Adipocyte (in vitro differentiated cells): Measurements from ENCODE around the gene TULP3.

Source experiments
- DNase-seq: peaks from one replicate; pipeline ENCODE4 v3.0.0-alpha.2; 2015; ENCODE audit warnings: low read depth
- H3K27me3 ChIP-seq: replicated peaks from 2 replicates; pipeline ENCODE4 v1.7.0; 2013; ENCODE audit warnings: mild to moderate bottlenecking, low read length, moderate library complexity; ENCODE audit not compliant: control insufficient read depth, insufficient read depth
- H3K36me3 ChIP-seq: 2 replicates; pipeline ENCODE4 v1.7.0; 2013; ENCODE audit warnings: low read length, mild to moderate bottlenecking, moderate library complexity; ENCODE audit not compliant: control insufficient read depth, insufficient read depth, severe bottlenecking
- H3K4me1 ChIP-seq: 2 replicates; pipeline ENCODE4 v1.7.0; 2013; ENCODE audit warnings: mild to moderate bottlenecking, low read length, moderate library complexity; ENCODE audit not compliant: control insufficient read depth, insufficient read depth
- H3K4me3 ChIP-seq: 2 replicates; pipeline ENCODE4 v1.7.0; 2013; ENCODE audit warnings: mild to moderate bottlenecking, low read length, moderate library complexity
- H3K9ac ChIP-seq: 2 replicates; pipeline ENCODE4 v1.7.0; 2013; ENCODE audit warnings: mild to moderate bottlenecking, low read length, moderate library complexity
- H3K9me3 ChIP-seq: 2 replicates; pipeline ENCODE4 v1.7.0; 2013; ENCODE audit warnings: mild to moderate bottlenecking, low read length, moderate library complexity; ENCODE audit not compliant: control insufficient read depth

The TULP3 gene

GRCh38 chr12:2959505-2960389 lies 69.1 kb downstream of the TULP3 start:
- no peaks in the 10 kb centered on the region for H3K27me3 ChIP-seq
- no peaks in the 10 kb centered on the region for H3K36me3 ChIP-seq
- peak overlapping the region; percentile 87 for H3K4me3 ChIP-seq
- peaks cover 16% of the 10 kb centered on the region for H3K4me1 ChIP-seq
- peak overlapping the region; percentile 83 for H3K9ac ChIP-seq
- peak; percentile 85 for DNase-seq
- no peaks in the 10 kb centered on the region for H3K9me3 ChIP-seq

DNA sequence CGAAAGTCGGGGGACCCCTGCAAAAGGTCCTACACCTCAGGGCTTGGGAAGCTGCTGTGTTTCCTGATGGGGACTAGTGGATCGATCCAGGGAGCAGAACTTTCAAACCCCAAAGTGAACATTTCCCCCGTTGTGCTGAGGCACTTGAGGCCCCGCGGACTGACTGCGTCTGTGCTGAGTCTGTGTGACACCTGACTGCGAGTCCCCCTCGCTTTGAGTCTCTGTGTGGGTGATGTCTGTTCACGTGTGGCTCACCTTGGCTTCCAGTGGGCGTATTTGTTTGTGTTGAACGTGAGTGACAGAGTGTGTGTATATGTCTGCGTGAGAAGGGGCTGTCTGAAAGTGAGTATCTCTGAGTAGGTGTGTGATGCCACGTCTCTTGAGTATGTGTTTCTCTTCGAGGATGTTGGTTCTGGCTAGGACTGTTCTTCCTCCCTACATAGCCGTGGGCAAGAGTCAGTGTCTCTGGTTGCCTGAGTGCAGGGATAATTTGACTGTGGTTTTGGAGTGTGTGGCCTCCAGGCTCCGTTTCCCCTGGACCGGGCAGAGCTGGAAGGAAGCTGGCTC lies 69.8 kb downstream of the TULP3 start:
- H3K27me3 ChIP-seq, result no peaks in the 10 kb centered on the region
- peaks cover 16% of the 10 kb centered on the region for H3K4me1 ChIP-seq
- no peaks in the 10 kb centered on the region for H3K9me3 ChIP-seq
- H3K9ac ChIP-seq, result peak overlapping the region; percentile 83
- H3K36me3 ChIP-seq, result no peaks in the 10 kb centered on the region
- peak; percentile 47 for DNase-seq
- peak overlapping the region; percentile 87 for H3K4me3 ChIP-seq

- no peak for DNase-seq
- Histone ChIP-seq H3K9ac (no peak overlapping the region), H3K4me3 (peak overlapping the region; percentile 87), H3K27me3 (no peaks in the 10 kb centered on the region), H3K36me3 (no peaks in the 10 kb centered on the region), H3K4me1 (peaks cover 16% of the 10 kb centered on the region), H3K9me3 (no peaks in the 10 kb centered on the region)
Observed at GRCh38 chr12:2960996-2961616, 70.4 kb downstream of the TULP3 start.

DNA sequence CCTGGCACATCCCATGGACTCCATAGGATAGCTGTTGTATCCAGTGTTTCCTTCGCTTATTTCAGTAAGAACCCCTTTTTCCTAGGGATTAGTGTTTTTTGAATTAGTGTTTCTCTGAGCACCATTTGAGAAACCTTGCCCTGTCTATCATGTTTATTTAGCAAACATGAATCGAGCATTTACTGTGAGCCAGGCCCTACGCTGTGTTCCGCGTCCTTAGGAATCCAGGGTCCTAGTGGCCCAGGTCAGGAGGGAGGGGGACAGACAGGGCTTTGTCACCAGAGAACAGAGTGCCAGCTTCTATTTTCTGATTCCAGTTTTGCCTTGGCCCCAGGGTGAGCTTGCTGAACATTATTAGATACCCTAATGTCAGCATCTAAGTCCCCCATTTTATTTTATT lies 71.0 kb downstream of the TULP3 start:
- no peaks in the 10 kb centered on the region for H3K36me3 ChIP-seq
- no peaks in the 10 kb centered on the region for H3K9me3 ChIP-seq
- peaks cover 16% of the 10 kb centered on the region for H3K4me1 ChIP-seq
- no peaks in the 10 kb centered on the region for H3K27me3 ChIP-seq
- H3K4me3 ChIP-seq, result no peak overlapping the region
- H3K9ac ChIP-seq, result no peak overlapping the region
- DNase-seq, result no peak

DNA sequence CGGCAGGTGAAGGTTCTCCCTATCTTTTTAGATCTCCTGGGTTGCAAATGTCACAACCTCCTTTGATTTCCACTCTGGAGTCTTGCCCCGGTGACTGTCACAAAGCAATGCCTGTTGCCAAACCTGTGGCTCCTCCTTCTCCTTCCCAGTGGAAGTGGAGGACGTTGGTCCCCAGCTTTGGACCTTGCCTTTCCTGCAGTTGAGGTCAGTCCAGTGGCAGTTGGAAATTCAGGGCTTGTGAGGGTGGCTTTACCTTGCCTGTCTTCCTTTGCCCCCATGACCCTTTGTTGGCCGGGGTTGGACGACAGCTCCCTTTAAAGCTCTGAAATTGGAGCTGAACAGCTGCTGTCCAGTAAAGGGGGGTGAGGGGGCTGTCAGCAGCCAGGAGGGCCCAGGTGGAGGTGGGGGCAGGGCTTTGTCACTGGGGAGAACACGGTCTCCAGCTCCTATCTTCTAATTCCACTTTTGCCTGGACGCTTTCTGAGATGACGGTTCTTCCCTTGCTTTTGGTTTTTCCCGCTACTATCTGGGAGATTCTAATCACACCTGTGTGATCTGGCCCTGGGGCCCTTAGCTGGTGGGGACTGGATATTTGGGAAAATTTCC lies 72.6 kb downstream of the TULP3 start:
- Histone ChIP-seq H3K27me3 (no peaks in the 10 kb centered on the region), H3K4me1 (peaks cover 14% of the 10 kb centered on the region), H3K36me3 (no peaks in the 10 kb centered on the region), H3K9ac (no peak overlapping the region), H3K9me3 (no peaks in the 10 kb centered on the region), H3K4me3 (no peak overlapping the region)
- no peak for DNase-seq

- no peak overlapping the region for H3K9ac ChIP-seq
- no peaks in the 10 kb centered on the region for H3K9me3 ChIP-seq
- H3K4me3 ChIP-seq, result no peak overlapping the region
- H3K36me3 ChIP-seq, result no peaks in the 10 kb centered on the region
- peaks cover 12% of the 10 kb centered on the region for H3K4me1 ChIP-seq
- H3K27me3 ChIP-seq, result no peaks in the 10 kb centered on the region
- DNase-seq, result no peak
Observed at GRCh38 chr12:2963760-2964292, 73.1 kb downstream of the TULP3 start.

DNA sequence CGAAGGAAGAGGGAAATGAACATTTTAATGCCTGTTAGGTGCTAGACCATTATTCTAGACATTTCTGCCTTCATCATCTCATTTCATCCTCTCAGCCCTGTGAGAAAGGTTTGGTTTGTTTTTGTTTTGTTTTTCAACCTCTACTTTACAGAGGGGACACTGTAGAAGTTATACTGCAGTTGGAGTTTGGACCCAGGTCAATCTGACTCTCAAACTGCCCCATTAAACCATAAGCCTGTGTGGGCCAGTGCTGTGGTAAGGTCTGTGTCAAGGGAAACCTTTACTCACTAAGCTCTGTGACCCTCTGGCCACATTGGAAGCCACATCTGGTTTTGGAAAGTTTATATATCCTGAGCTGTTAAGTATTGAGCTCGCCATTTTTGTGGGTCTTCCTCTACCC lies 77.0 kb downstream of the TULP3 start:
- H3K9ac ChIP-seq, result no peak overlapping the region
- H3K4me1 ChIP-seq, result peaks cover 4% of the 10 kb centered on the region
- no peak overlapping the region for H3K4me3 ChIP-seq
- no peaks in the 10 kb centered on the region for H3K36me3 ChIP-seq
- H3K27me3 ChIP-seq, result no peaks in the 10 kb centered on the region
- no peaks in the 10 kb centered on the region for H3K9me3 ChIP-seq
- DNase-seq, result no peak

DNA sequence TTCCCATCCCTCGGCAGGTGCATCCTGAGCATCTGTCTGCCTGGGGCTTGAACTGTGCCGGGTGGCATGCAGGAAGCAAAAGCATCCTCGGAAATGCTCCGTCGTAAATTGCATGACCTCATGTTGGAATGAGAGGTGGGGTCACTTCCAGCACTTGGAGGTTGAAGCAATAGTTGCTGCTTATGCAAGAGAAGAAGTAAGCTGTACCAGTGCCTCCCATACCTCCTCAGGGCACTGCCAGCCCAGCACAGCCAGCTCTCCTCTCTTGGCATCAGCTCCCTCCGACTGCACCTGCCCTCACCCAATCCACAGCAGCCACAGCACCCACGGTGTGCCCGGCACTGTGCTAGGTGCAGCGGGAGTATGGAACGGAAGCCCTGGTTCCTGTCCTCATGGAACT lies 80.1 kb downstream of the TULP3 start:
- Histone ChIP-seq H3K36me3 (no peaks in the 10 kb centered on the region), H3K4me1 (peaks cover 4% of the 10 kb centered on the region), H3K4me3 (no peak overlapping the region), H3K9ac (no peak overlapping the region), H3K27me3 (no peaks in the 10 kb centered on the region), H3K9me3 (no peaks in the 10 kb centered on the region)
- no peak for DNase-seq

DNA sequence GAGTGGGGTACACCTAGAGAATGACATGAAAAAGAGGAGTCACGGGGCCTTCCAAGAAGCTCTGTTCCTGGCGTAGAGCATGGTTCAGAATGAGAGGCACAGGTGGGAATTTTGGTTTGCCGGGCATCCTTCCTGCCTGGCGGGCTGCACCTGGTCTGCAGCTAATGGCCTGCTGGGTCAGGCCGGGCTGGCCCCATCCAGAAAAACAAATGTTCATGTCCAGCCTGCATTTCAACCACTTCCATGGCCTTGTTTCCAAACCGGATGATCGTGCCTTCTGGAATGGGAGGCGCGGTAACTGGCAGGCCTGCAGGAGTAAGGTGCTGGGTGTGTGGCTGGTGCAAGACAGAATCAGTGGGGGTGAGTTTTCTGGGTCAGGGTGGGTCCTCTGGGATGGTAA lies 82.9 kb downstream of the TULP3 start:
- H3K9ac ChIP-seq, result no peak overlapping the region
- no peaks in the 10 kb centered on the region for H3K27me3 ChIP-seq
- no peak overlapping the region for H3K4me3 ChIP-seq
- no peaks in the 10 kb centered on the region for H3K36me3 ChIP-seq
- H3K9me3 ChIP-seq, result no peaks in the 10 kb centered on the region
- no peak for DNase-seq
- peaks cover 4% of the 10 kb centered on the region for H3K4me1 ChIP-seq

DNA sequence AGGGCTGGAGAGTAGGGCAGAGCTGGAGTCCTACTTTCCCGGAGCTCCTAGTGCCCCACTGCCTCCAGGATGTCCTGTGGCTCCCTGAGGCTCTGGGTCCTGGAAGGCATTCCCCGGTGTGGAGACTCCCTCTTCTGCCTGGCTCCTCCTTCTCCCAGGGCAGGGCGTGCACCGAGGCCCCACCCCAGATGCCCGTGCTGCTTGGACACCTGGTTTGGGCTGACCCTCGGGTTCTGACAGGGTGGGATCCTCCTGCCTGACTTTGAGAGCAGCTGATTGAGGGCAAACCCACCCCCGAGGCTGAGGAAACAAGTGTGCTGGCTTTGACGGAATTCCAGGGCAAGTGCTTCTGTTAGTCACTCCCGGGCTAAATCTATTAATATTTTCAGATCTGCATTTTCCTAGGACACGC lies 83.9 kb downstream of the TULP3 start:
- H3K27me3 ChIP-seq, result no peaks in the 10 kb centered on the region
- H3K9me3 ChIP-seq, result no peaks in the 10 kb centered on the region
- H3K4me1 ChIP-seq, result peaks cover 4% of the 10 kb centered on the region
- H3K4me3 ChIP-seq, result no peak overlapping the region
- H3K9ac ChIP-seq, result no peak overlapping the region
- DNase-seq, result no peak
- H3K36me3 ChIP-seq, result no peaks in the 10 kb centered on the region

DNA sequence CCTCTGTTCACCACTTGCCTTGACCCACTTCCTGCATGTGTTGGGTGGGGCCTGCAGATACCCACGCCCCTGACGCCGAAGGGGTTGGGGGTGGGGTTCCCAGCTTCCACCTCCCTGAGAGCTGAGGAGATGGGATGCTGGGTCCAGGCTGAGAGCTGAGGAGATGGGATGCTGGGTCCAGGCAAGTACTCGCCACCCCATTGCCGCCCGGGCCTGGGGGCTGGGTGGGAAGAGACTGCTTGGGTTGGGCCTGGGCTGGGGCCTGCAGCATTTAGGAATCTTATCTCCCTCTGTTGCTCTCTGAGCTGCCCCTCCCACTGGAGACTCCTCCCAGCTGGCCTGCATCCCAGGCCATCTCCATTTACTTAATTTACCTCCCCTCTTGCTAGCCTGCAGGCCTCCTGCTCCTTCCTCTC lies 85.9 kb downstream of the TULP3 start:
- Histone ChIP-seq H3K4me3 (no peak overlapping the region), H3K9ac (no peak overlapping the region), H3K4me1 (no peaks in the 10 kb centered on the region), H3K27me3 (no peaks in the 10 kb centered on the region), H3K36me3 (no peaks in the 10 kb centered on the region), H3K9me3 (no peaks in the 10 kb centered on the region)
- peak; percentile 15 for DNase-seq
